ENCODE results near the gene CTSW. TPM values are rescaled to one million over a fixed set of nuclear protein-coding genes. Genes with fewer than 3 reads are reported as not detected.

Gene CTSW
- total and polyA plus RNA-seq, 12 donors = 0.17 to 7.9 (median 0.55) TPM; not detected in 1

DNA sequence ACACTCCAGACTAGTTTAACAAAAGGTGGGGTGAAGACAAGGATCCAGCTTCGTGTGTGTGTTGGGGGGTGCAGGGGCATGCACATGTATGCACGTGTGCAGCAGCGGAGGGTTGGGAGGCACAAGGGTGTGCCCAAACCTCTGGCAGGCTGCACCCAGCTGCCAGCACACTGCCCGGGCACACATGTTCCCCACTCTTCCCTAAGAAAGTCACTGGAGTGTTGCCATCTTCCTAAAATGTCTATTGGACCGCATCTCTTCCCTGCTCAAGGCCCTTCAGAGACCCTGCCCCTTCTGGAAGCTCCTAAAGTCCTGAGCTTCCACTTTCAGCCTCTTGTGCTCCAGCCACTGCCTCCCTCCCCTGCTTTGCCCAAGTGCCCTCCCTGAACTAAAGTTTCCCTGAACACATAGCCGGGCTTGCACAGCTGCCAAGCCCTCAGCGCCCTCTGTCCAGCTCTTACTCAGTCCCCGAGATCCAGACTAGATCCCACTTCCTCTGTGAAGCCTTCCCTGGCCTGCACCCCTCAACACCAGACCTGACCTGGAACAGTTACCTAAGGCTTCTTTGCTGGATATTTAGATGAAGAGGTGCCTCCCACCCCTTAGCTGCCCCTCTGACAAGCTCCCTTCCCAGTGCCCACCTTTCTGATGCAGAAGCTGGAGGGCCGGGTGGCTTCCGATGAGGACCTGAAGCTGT is 27.7 kb upstream of the CTSW start:
- DNase-seq (no peak), ATAC-seq (no peak)
- Histone ChIP-seq H3K9me3 (peaks cover 0 to 10% (median 3%) of the 10 kb centered on the region in 11 donors), H3K27me3 (no peaks in the 10 kb centered on the region), H3K27ac (no peak overlapping the region), H3K4me3 (no peak overlapping the region), H3K4me1 (peaks cover 7 to 33% (median 21%) of the 10 kb centered on the region in 9 donors), H3K36me3 (peaks cover 9 to 65% (median 35%) of the 10 kb centered on the region in 9 donors)
- intact Hi-C loops (cut with DNase I) = no loop called here
- 91 to 92% methylated on average over 10 of the region's 10 CpGs for WGBS, 2 donors
- TF ChIP-seq, protein P1, sequence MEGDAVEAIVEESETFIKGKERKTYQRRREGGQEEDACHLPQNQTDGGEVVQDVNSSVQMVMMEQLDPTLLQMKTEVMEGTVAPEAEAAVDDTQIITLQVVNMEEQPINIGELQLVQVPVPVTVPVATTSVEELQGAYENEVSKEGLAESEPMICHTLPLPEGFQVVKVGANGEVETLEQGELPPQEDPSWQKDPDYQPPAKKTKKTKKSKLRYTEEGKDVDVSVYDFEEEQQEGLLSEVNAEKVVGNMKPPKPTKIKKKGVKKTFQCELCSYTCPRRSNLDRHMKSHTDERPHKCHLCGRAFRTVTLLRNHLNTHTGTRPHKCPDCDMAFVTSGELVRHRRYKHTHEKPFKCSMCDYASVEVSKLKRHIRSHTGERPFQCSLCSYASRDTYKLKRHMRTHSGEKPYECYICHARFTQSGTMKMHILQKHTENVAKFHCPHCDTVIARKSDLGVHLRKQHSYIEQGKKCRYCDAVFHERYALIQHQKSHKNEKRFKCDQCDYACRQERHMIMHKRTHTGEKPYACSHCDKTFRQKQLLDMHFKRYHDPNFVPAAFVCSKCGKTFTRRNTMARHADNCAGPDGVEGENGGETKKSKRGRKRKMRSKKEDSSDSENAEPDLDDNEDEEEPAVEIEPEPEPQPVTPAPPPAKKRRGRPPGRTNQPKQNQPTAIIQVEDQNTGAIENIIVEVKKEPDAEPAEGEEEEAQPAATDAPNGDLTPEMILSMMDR (IDR thresholded peaks at IDR 0.05) = no peak

DNA sequence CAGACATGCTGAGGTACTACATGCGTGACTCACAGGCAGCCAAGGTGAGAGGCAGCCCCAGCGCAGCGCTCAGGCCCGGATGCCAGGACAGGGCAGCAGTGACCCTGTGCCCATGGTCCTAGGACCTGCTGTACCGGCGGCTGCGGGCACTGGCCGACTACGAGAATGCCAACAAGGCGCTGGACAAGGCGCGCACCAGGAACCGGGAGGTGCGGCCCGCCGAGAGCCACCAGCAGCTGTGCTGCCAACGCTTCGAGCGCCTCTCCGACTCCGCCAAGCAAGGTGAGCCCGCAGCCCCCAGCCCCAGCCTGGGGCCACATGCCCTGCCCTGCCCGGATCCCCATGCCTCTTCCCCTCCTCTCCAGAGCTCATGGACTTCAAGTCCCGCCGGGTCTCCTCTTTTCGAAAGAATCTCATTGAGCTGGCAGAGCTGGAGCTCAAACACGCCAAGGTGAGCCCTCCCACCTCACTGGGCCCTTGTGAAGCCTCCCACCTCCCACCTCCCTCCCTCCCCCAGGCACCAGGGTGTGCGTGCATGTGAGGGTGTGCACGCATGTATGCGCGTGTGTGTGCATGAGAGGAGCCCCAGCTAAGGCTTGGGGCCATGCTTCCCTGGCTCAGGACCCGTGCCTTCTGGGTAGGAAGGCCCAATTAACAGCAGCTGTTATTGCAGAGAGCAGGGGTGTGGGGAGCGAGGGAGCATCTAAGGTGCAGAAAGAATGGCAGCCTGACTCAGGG is 27.0 kb upstream of the CTSW start:
- intact Hi-C loops (cut with DNase I) = no loop called here
- TF ChIP-seq, protein P1 (IDR thresholded peaks at IDR 0.05) = no peak
- Histone ChIP-seq H3K27me3 (no peaks in the 10 kb centered on the region), H3K36me3 (peaks cover 9 to 65% (median 35%) of the 10 kb centered on the region in 9 donors), H3K27ac (no peak overlapping the region), H3K4me3 (no peak overlapping the region), H3K4me1 (peaks cover 7 to 33% (median 21%) of the 10 kb centered on the region in 9 donors), H3K9me3 (peaks cover 0 to 10% (median 3%) of the 10 kb centered on the region in 11 donors)
- no peak for ATAC-seq
- no peak for DNase-seq
- 94 to 96% methylated on average over 33 of the region's 33 CpGs for WGBS, 2 donors

DNA sequence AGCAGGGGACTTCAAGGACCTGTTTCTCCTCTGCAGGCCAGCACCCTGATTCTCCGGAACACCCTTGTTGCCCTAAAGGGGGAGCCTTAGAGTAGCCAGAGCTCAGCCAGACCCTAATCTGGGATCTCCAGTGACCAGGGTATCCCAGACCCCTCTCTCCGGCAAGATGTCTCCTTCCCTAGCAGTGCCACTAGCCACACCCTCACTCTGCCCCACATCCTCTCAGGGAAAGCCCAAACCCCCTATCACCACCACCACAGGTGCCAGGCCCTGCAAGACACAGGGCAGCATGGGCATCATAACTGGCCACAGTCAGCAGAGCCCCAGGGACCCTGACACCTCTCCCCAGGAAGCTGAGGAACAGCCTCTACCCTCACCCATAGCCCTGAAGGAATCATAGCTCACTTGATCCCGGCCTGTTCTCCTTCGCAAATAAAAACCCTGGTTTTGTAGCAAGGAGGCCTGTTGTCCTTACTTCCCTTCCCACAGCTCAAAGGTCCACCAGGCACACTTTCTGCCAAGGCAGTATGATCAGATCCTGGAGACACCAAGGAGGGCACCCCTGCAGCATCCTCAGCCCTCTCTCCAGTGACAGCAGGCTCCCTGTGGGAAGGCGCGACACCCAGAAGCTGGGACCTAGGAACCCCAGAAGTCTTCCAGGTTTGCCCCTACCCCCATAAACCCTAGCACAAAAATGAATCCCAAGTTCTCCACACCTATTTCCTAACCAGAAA is 26.2 kb upstream of the CTSW start:
- TF ChIP-seq, protein P1 (IDR thresholded peaks at IDR 0.05) = no peak
- Histone ChIP-seq H3K4me1 (peaks cover 7 to 33% (median 21%) of the 10 kb centered on the region in 9 donors), H3K27me3 (no peaks in the 10 kb centered on the region), H3K4me3 (no peak overlapping the region), H3K9me3 (peaks cover 0 to 10% (median 3%) of the 10 kb centered on the region in 11 donors), H3K27ac (no peak overlapping the region), H3K36me3 (peaks cover 9 to 65% (median 35%) of the 10 kb centered on the region in 9 donors)
- 92 to 93% methylated on average over 6 of the region's 6 CpGs for WGBS, 2 donors
- DNase-seq (no peak), ATAC-seq (no peak)
- intact Hi-C loops (cut with DNase I) = no loop called here

DNA sequence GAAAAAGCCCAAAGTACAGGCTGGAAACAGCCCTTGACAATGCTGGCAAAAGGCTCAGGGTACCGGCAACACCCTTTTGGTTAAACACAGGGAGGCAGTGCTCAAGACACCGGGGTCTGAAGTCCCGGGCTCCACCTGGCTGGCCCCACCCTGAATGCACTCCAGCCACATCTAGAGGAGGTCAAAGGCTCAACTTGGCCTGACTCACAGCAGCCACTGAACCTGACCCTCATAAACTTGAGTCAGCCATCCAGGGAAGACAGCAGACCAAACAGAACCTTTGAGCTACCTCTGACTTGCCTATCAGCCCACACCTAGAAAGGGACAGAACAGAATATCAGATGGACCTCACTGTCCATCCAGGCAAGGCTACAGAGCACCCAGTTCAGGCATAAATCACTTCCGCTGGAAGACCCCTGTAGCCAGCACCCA is 25.5 kb upstream of the CTSW start:
- Histone ChIP-seq H3K36me3 (peaks cover 9 to 65% (median 35%) of the 10 kb centered on the region in 9 donors), H3K4me1 (peaks cover 10 to 39% (median 25%) of the 10 kb centered on the region in 9 donors), H3K4me3 (no peak overlapping the region), H3K27me3 (no peaks in the 10 kb centered on the region), H3K27ac (no peak overlapping the region), H3K9me3 (peaks cover 0 to 10% (median 3%) of the 10 kb centered on the region in 11 donors)
- TF ChIP-seq, protein P1 (IDR thresholded peaks at IDR 0.05) = no peak
- 95% methylated on average over 4 of the region's 4 CpGs for WGBS, 2 donors
- DNase-seq (no peak), ATAC-seq (no peak)
- intact Hi-C loops (cut with DNase I) = no loop called here
